HEK293 (cell line): ENCODE data around the gene CSNK2A3.

ENCODE experiments used
- CTCF ChIA-PET: fragments of 350-600 bp; formaldehyde crosslinking; extraction: SDS; loops from one replicate; lab custom pipeline; 2021; ENCODE audit warnings: antibody characterized with exemption; lab: Yijun Ruan, JAX
- POLR2A ChIA-PET: fragments of 300-600 bp; formaldehyde crosslinking; extraction: SDS; loops from one replicate; lab custom pipeline; 2020; ENCODE audit warnings: antibody characterized with exemption, inconsistent platforms; lab: Yijun Ruan, JAX
- H3K27ac ChIP-seq: fragments of 200-500 bp; sonication (Bioruptor generic); 2 replicates; pipeline ENCODE4 v1.5.1; 2014; ENCODE audit warnings: low read depth, low read length, control low read depth, inconsistent platforms; ENCODE audit errors: extremely low read depth
- H3K36me3 ChIP-seq, 2 experiments: fragments of 200-500 bp in 1 of 2; sonication (Bioruptor generic) in 1 of 2; 1 replicate in 1 of 2; 2 replicates in 1 of 2; pipeline ENCODE4 v1.5.1; 2014 to 2017; ENCODE audit warnings: inconsistent platforms in 2 of 2, low read length in 2 of 2; ENCODE audit not compliant: control insufficient read depth in 2 of 2, insufficient read depth in 1 of 2
- H3K4me1 ChIP-seq: fragments of 200-500 bp; sonication (Bioruptor generic); 2 replicates; pipeline ENCODE4 v1.5.1; 2014; ENCODE audit warnings: mild to moderate bottlenecking, low read length, inconsistent platforms; ENCODE audit not compliant: control insufficient read depth, insufficient read depth
- H3K4me3 ChIP-seq: 2 replicates; pipeline ENCODE4 v1.5.1; 2011; ENCODE audit warnings: low read depth, mild to moderate bottlenecking, control low read depth, low read length, moderate library complexity
- H3K9me3 ChIP-seq: fragments of 200-500 bp; sonication (Bioruptor generic); 2 replicates; pipeline ENCODE4 v1.5.1; 2014; ENCODE audit warnings: low read depth, low read length, inconsistent platforms; ENCODE audit not compliant: control insufficient read depth, insufficient read depth
- BCL11B ChIP-seq: fragments of 450-650 bp; formaldehyde crosslinking; IDR thresholded peaks from 2 replicates; pipeline ENCODE4 v1.5.1; 2016; ENCODE audit warnings: low read depth, missing biosample characterization, missing genetic modification characterization
- MZF1 ChIP-seq: fragments of 450-650 bp; formaldehyde crosslinking; IDR thresholded peaks from 2 replicates; pipeline ENCODE4 v1.5.1; 2017; ENCODE audit warnings: missing biosample characterization, missing genetic modification characterization, borderline replicate concordance
- PATZ1 ChIP-seq: fragments of 450-650 bp; formaldehyde crosslinking; IDR thresholded peaks from 2 replicates; pipeline ENCODE4 v1.5.1; 2016; ENCODE audit warnings: missing biosample characterization, missing genetic modification characterization
- PRDM4 ChIP-seq: fragments of 450-650 bp; formaldehyde crosslinking; IDR thresholded peaks from 2 replicates; pipeline ENCODE4 v1.5.1; 2017; ENCODE audit warnings: missing biosample characterization, missing genetic modification characterization
- SP2 ChIP-seq: fragments of 450-650 bp; formaldehyde crosslinking; IDR thresholded peaks from 2 replicates; pipeline ENCODE4 v1.5.1; 2016; ENCODE audit warnings: missing biosample characterization, missing genetic modification characterization
- ZBTB17 ChIP-seq: fragments of 450-650 bp; formaldehyde crosslinking; IDR thresholded peaks from 2 replicates; pipeline ENCODE4 v1.5.1; 2016; ENCODE audit warnings: missing biosample characterization, missing genetic modification characterization
- ZBTB26 ChIP-seq: fragments of 450-650 bp; formaldehyde crosslinking; optimal IDR thresholded peaks from 2 replicates; pipeline ENCODE3; 2016; ENCODE audit warnings: missing biosample characterization, mild to moderate bottlenecking, missing genetic modification characterization
- ZNF133 ChIP-seq: fragments of 450-650 bp; formaldehyde crosslinking; IDR thresholded peaks from 2 replicates; pipeline ENCODE4 v1.5.1; 2016; ENCODE audit warnings: missing biosample characterization, missing genetic modification characterization
- ZNF521 ChIP-seq: fragments of 450-650 bp; formaldehyde crosslinking; IDR thresholded peaks from 2 replicates; pipeline ENCODE4 v1.5.1; 2017; ENCODE audit warnings: missing biosample characterization, mild to moderate bottlenecking, missing genetic modification characterization
- ZNF596 ChIP-seq: fragments of 450-650 bp; IDR thresholded peaks from 2 replicates; pipeline ENCODE4 v1.5.0; 2018; ENCODE audit warnings: missing biosample characterization, mild to moderate bottlenecking, missing genetic modification characterization, moderate library complexity
- TF ChIP-seq, protein P1 (sequence below): fragments of 450-650 bp; formaldehyde crosslinking; IDR thresholded peaks from 2 replicates; pipeline ENCODE4 v1.5.1; 2016; ENCODE audit warnings: missing biosample characterization, missing genetic modification characterization
- TF ChIP-seq, protein P2 (sequence below): fragments of 450-650 bp; formaldehyde crosslinking; IDR thresholded peaks from 2 replicates; pipeline ENCODE4 v1.5.1; 2016; ENCODE audit warnings: missing biosample characterization, missing genetic modification characterization, low read depth
- TF ChIP-seq, protein P3 (sequence below): fragments of 450-650 bp; formaldehyde crosslinking; IDR thresholded peaks from 2 replicates; pipeline ENCODE4 v1.5.1; 2016; ENCODE audit warnings: missing biosample characterization, missing genetic modification characterization

CSNK2A3 gene

GRCh38 chr11:11390068-11390771 lies 37.2 kb upstream of the CSNK2A3 start (continued):
- TF ChIP-seq PRDM4 (tag by site-specific recombination) (no peak), ZNF521 (tag by site-specific recombination) (no peak)

DNA sequence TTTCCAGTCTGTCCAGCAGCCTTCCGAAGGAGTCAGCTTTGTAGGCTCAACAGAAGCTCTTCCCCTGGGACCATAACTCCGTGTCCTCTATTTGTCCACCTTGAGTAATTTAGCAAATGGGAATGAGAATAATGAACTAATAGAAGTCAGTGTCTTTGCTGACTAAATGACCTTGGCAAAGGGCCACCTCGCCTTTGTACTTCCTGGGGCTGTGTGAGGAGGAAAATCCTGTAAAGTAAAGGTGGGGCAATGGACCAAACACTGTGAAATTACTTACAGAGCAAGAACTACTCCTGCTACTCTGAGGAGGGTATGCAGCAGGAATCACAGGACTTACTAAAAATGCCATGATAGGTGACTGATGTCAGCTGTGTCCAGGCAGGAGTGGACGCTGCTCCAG lies 36.2 kb upstream of the CSNK2A3 start:
- POLR2A ChIA-PET = no interaction called here
- CTCF ChIA-PET = interaction anchor here (1.3 to 1.6 kb wide), 2 partner anchors 17 to 398 kb away, joined by 4 read pairs; no protein-coding TSS in a partner anchor
- no peak overlapping the region for H3K27ac ChIP-seq
- H3K36me3 ChIP-seq = no peaks in the 10 kb centered on the region
- peaks cover 3% of the 10 kb centered on the region; the same call in 1 of the 2 replicates for H3K4me1 ChIP-seq
- H3K4me3 ChIP-seq = no peak overlapping the region
- H3K9me3 ChIP-seq = no peaks in the 10 kb centered on the region
- TF ChIP-seq ZNF596 (no peak), ZNF133 (tag by site-specific recombination) (no peak), BCL11B (tag by site-specific recombination) (no peak)
- TF ChIP-seq, protein P1, sequence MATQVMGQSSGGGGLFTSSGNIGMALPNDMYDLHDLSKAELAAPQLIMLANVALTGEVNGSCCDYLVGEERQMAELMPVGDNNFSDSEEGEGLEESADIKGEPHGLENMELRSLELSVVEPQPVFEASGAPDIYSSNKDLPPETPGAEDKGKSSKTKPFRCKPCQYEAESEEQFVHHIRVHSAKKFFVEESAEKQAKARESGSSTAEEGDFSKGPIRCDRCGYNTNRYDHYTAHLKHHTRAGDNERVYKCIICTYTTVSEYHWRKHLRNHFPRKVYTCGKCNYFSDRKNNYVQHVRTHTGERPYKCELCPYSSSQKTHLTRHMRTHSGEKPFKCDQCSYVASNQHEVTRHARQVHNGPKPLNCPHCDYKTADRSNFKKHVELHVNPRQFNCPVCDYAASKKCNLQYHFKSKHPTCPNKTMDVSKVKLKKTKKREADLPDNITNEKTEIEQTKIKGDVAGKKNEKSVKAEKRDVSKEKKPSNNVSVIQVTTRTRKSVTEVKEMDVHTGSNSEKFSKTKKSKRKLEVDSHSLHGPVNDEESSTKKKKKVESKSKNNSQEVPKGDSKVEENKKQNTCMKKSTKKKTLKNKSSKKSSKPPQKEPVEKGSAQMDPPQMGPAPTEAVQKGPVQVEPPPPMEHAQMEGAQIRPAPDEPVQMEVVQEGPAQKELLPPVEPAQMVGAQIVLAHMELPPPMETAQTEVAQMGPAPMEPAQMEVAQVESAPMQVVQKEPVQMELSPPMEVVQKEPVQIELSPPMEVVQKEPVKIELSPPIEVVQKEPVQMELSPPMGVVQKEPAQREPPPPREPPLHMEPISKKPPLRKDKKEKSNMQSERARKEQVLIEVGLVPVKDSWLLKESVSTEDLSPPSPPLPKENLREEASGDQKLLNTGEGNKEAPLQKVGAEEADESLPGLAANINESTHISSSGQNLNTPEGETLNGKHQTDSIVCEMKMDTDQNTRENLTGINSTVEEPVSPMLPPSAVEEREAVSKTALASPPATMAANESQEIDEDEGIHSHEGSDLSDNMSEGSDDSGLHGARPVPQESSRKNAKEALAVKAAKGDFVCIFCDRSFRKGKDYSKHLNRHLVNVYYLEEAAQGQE (tag by site-specific recombination) = no peak

DNA sequence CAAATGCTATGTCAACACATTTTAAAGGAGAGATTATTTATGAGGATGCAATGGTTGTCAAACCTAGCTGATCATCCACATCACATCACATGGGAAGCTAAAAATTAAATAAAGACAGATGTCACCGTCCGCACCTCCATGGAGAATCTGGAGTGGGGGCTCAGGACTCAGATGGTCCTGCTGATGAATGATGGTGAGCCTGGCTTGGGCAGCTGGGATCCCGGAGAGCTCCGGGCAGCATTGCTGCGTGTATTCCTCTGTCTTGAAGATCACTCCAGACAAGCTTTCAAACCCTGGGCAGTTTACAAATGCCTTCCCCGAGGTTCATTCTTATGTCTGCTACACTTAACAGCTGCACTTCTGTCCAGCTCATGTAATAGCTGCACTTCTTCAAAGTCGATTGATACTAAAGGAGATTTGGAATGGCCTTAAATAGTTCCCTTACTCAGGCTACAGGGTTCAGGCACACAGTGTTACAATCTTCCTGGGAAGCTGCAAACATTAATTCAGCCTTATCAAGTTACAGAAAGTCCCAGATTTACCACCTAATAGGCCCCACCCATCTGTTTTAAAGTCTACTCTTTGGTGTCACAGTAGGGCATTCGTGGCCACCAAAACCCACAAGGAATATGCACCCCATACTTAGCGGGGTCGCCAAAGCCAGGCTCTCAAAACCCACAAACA lies 34.7 kb upstream of the CSNK2A3 start:
- CTCF ChIA-PET = interaction anchor here (0.5 kb wide), 1 partner anchor 12 kb away, joined by 3 read pairs; no protein-coding TSS in a partner anchor
- Histone ChIP-seq H3K4me3 (no peak overlapping the region), H3K4me1 (peaks cover 3% of the 10 kb centered on the region; the same call in 1 of the 2 replicates), H3K9me3 (no peaks in the 10 kb centered on the region), H3K36me3 (no peaks in the 10 kb centered on the region), H3K27ac (no peak overlapping the region)
- POLR2A ChIA-PET = no interaction called here
- TF ChIP-seq PATZ1 (tag by site-specific recombination) = no peak
- TF ChIP-seq, protein P2, sequence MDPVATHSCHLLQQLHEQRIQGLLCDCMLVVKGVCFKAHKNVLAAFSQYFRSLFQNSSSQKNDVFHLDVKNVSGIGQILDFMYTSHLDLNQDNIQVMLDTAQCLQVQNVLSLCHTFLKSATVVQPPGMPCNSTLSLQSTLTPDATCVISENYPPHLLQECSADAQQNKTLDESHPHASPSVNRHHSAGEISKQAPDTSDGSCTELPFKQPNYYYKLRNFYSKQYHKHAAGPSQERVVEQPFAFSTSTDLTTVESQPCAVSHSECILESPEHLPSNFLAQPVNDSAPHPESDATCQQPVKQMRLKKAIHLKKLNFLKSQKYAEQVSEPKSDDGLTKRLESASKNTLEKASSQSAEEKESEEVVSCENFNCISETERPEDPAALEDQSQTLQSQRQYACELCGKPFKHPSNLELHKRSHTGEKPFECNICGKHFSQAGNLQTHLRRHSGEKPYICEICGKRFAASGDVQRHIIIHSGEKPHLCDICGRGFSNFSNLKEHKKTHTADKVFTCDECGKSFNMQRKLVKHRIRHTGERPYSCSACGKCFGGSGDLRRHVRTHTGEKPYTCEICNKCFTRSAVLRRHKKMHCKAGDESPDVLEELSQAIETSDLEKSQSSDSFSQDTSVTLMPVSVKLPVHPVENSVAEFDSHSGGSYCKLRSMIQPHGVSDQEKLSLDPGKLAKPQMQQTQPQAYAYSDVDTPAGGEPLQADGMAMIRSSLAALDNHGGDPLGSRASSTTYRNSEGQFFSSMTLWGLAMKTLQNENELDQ = no peak
- no peak for TF ChIP-seq ZBTB17
- TF ChIP-seq, protein P3, sequence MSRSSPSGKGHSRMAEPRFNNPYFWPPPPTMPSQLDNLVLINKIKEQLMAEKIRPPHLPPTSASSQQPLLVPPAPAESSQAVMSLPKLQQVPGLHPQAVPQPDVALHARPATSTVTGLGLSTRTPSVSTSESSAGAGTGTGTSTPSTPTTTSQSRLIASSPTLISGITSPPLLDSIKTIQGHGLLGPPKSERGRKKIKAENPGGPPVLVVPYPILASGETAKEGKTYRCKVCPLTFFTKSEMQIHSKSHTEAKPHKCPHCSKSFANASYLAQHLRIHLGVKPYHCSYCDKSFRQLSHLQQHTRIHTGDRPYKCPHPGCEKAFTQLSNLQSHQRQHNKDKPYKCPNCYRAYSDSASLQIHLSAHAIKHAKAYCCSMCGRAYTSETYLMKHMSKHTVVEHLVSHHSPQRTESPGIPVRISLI (tag by site-specific recombination) = no peak
- TF ChIP-seq MZF1 = no peak
- TF ChIP-seq ZBTB26 (tag by site-specific recombination) = no peak
- no peak for TF ChIP-seq BCL11B (tag by site-specific recombination)
- TF ChIP-seq SP2 = no peak
